PFSK-1 (cell line): ENCODE measurements around the gene ATP8B4.

Experiments
- FOXP2 ChIP-seq: optimal IDR thresholded peaks from 2 replicates; pipeline ENCODE3; 2011; ENCODE audit warnings: borderline replicate concordance, control low read depth, inconsistent platforms; ENCODE audit not compliant: insufficient read depth; ENCODE audit errors: extremely low read length, extremely low read depth
- POLR2AphosphoS5 ChIP-seq: IDR thresholded peaks from 2 replicates; pipeline ENCODE4 v1.6.1; 2012; ENCODE audit warnings: low read depth, mild to moderate bottlenecking, control low read depth, low read length, moderate library complexity
- REST ChIP-seq, 2 experiments: IDR thresholded peaks; 2 replicates each; pipeline versions ENCODE4 v1.6.1 to v1.8.0; 2011 to 2012; ENCODE audit warnings: low read depth in 2 of 2, low read length in 2 of 2, control low read depth in 1 of 2, inconsistent platforms in 1 of 2, mild to moderate bottlenecking in 1 of 2, moderate library complexity in 1 of 2; ENCODE audit not compliant: insufficient read depth in 1 of 2
- SIN3A ChIP-seq: IDR thresholded peaks from 2 replicates; pipeline ENCODE4 v1.6.1; 2012; ENCODE audit warnings: mild to moderate bottlenecking, low read length, moderate library complexity, borderline replicate concordance; ENCODE audit not compliant: insufficient read depth
- TAF1 ChIP-seq: IDR thresholded peaks from 2 replicates; pipeline ENCODE4 v1.6.1; 2012; ENCODE audit warnings: low read length, control low read depth, borderline replicate concordance; ENCODE audit not compliant: insufficient read depth

ATP8B4 gene

GRCh38 chr15:50150349-50150748, 31.3 kb upstream of the ATP8B4 start:
- TF ChIP-seq TAF1 (no peak), FOXP2 (no peak), SIN3A (no peak), POLR2AphosphoS5 (no peak), REST (IDR thresholded peaks at IDR 0.05; ENCODE audit: insufficient read depth in 1 of 2, low read depth in 2 of 2, low read length in 2 of 2) (no peak)

GRCh38 chr15:50149090-50149489, 30.1 kb upstream of the ATP8B4 start:
- no peak for TF ChIP-seq SIN3A
- TF ChIP-seq TAF1 = no peak
- TF ChIP-seq REST (IDR thresholded peaks at IDR 0.05; ENCODE audit: insufficient read depth in 1 of 2, low read depth in 2 of 2, low read length in 2 of 2) = no peak
- no peak for TF ChIP-seq POLR2AphosphoS5

GRCh38 chr15:50148362-50148963, 29.4 kb upstream of the ATP8B4 start:
- TF ChIP-seq SIN3A = no peak
- TF ChIP-seq REST (IDR thresholded peaks at IDR 0.05; ENCODE audit: insufficient read depth in 1 of 2, low read depth in 2 of 2, low read length in 2 of 2) = no peak
- TF ChIP-seq FOXP2 = no peak
- no peak for TF ChIP-seq TAF1

DNA sequence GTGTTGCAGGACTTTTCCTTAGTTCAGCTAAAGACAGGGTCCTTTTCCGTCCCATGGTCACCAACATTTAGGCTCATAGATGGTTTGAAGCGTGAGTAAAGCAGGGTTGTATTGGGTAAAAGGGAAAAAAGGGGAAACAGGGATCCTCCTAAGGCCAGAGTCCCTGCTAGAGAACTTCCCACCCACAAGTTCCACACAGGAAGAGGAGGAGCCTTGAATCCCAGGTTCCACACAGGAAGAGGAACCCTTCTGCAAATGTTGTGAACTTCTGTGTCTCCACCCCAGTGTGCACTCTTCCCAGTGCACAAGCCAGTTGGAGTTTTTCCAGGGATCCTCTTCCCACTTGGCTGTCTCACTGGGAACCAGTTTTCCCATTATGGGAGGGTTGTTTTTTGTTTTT, 27.6 kb upstream of the ATP8B4 start:
- no peak for TF ChIP-seq FOXP2
- TF ChIP-seq POLR2AphosphoS5 = no peak
- no peak for TF ChIP-seq SIN3A
- TF ChIP-seq REST (IDR thresholded peaks at IDR 0.05; ENCODE audit: insufficient read depth in 1 of 2, low read depth in 2 of 2, low read length in 2 of 2) = no peak
- no peak for TF ChIP-seq TAF1

DNA sequence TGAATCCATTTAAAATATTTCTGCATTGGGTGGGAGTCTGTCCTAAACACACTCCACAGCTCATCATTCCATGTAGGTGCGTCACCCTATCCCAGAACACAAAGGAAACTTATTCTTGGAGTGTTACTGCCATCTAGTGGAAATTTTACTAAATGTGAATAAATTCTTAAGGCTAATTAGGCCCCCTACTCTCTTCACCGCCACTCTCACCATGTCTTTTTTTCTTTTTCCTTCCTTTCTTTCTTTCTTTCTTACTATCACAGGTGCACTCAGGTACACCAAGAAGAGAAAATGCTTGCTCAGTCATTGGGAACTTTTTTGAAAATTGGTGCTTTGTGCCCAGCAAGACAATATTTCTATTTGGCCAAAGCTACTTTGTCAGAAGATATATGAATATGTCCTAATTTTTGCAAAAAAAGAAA, 26.4 kb upstream of the ATP8B4 start:
- no peak for TF ChIP-seq POLR2AphosphoS5
- no peak for TF ChIP-seq FOXP2
- no peak for TF ChIP-seq SIN3A
- no peak for TF ChIP-seq REST (IDR thresholded peaks at IDR 0.05; ENCODE audit: insufficient read depth in 1 of 2, low read depth in 2 of 2, low read length in 2 of 2)
- no peak for TF ChIP-seq TAF1
